Spinal cord (tissue), 10 donors: ENCODE data around the gene FBXW8. TPM values are rescaled to one million over a fixed set of nuclear protein-coding genes. Genes with fewer than 3 reads are reported as not detected.

ENCODE experiments used
- DNase-seq, 6 donors: peaks; one replicate each; pipeline versions ENCODE4 v3.0.0 to v3.0.0-alpha.2; 2013 to 2015; ENCODE audit warnings: low spot score in 6 of 6, low read depth in 4 of 6
- H3K27ac ChIP-seq: one replicate; pipeline ENCODE4 v1.5.1; 2013; ENCODE audit warnings: low read depth, low read length, control low read depth
- H3K27me3 ChIP-seq: one replicate; pipeline ENCODE4 v1.6.1; 2013; ENCODE audit warnings: low read length; ENCODE audit not compliant: control insufficient read depth, insufficient read depth
- H3K36me3 ChIP-seq: one replicate; pipeline ENCODE4 v1.6.1; 2013; ENCODE audit warnings: low read length; ENCODE audit not compliant: control insufficient read depth, insufficient read depth
- H3K4me1 ChIP-seq: one replicate; pipeline ENCODE4 v1.6.1; 2013; ENCODE audit warnings: low read length; ENCODE audit not compliant: control insufficient read depth, insufficient read depth
- H3K4me3 ChIP-seq: one replicate; pipeline ENCODE4 v1.5.1; 2013; ENCODE audit warnings: low read depth, low read length, control low read depth
- H3K9me3 ChIP-seq: one replicate; pipeline ENCODE4 v1.6.1; 2013; ENCODE audit warnings: low read length; ENCODE audit not compliant: control insufficient read depth, insufficient read depth
- WGBS: methylation state at CpG from one replicate; pipeline ENCODE4 v1.1.5; 2013; ENCODE audit warnings: missing lambda C conversion rate; ENCODE audit not compliant: insufficient coverage; 5-methylcytosine and 5-hydroxymethylcytosine counted together
- polyA plus RNA-seq, 2 donors: library from polyadenylated mRNA; unstranded; fragments of 120-200 nt; gene quantifications; one replicate each; pipeline ENCODE4 v1.2.1, GENCODE V29; 2013; ENCODE audit not compliant: insufficient read length in 2 of 2
- total RNA-seq, 2 donors: library from RNA; depleted of rRNA in 1 of 2; stranded (reverse); fragments of 120-200 nt in 1 of 2; fragments of >200 nt in 1 of 2; gene quantifications; one replicate each; pipeline versions ENCODE4 v1.2.3 to v1.2.4, GENCODE V29; 2013 to 2014
- donor health status: healthy.

The FBXW8 gene
- total and polyA plus RNA-seq, 4 donors: 9.3 to 18.2 (median 17.3) TPM

DNA sequence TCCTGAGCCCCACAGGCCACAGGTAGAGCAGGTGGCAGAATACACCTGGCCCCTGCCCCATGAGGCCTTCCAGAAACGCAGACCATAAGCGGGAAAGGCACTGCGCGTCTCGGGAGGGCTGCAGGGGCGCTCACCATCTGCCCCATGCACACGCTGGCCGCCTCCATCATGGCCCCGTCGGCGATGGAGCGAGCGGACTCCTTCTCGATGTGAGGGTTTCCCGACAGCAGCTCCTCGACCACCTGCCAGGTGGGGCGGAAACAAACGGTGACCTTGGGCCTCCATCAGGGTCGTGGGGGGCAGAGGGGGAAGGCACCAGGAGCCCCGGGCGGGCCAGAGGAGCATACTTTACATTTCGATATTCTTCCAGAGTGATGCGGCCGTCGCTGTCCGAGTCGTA is 135.7 kb downstream of the FBXW8 start:
- peaks cover 3% of the 10 kb centered on the region for H3K36me3 ChIP-seq
- WGBS: 90% methylated on average over 24 of the region's 27 CpGs
- no peaks in the 10 kb centered on the region for H3K9me3 ChIP-seq
- H3K27me3 ChIP-seq: peaks cover 2% of the 10 kb centered on the region
- H3K27ac ChIP-seq: no peak overlapping the region
- peaks cover 32% of the 10 kb centered on the region for H3K4me1 ChIP-seq
- no peak overlapping the region for H3K4me3 ChIP-seq
- no peak for DNase-seq

DNA sequence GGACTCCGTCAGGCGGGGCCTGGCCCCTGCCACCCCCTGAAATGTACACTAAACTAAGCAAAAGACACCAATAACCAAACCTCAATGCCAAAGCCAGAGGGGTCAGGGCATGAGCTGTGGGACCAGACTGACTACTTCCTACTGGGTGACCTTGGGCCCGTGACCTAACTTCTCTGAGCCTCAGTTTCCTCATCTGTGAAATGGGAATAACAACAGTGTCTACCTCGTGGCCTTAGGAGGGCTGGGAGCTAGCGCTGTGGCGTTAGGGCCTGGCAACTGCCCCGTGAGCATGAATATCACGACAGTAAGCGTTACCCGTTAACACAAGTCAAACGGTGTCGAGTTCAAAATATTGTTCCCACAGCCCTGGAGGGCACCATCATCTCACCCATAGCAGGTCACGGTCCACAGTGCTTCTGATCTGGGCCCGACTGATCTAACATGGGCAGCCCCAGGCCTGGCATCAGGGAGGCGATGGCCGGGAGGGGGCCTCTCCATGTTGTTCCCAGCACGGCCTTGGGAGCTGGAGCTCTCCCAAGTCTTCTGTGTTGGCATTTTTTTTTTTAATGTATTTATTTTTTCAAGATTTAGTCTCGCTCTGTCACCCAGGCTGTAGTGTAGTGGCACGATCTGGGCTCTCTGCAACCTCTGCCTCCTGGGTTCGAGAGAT is 136.2 kb downstream of the FBXW8 start:
- WGBS: 97% methylated on average over 13 of the region's 20 CpGs
- H3K27ac ChIP-seq: no peak overlapping the region
- peaks cover 32% of the 10 kb centered on the region for H3K4me1 ChIP-seq
- peaks cover 2% of the 10 kb centered on the region for H3K27me3 ChIP-seq
- H3K36me3 ChIP-seq: peaks cover 3% of the 10 kb centered on the region
- no peak for DNase-seq
- H3K9me3 ChIP-seq: no peaks in the 10 kb centered on the region
- no peak overlapping the region for H3K4me3 ChIP-seq

- 83% methylated on average over 15 of the region's 18 CpGs for WGBS
- H3K4me3 ChIP-seq: no peak overlapping the region
Observed at GRCh38 chr12:117047810-117048584, 137.2 kb downstream of the FBXW8 start.

GRCh38 chr12:117048585-117048904 is 137.8 kb downstream of the FBXW8 start:
- Histone ChIP-seq H3K4me3 (no peak overlapping the region), H3K9me3 (no peaks in the 10 kb centered on the region), H3K27ac (no peak overlapping the region), H3K27me3 (peaks cover 2% of the 10 kb centered on the region), H3K4me1 (peaks cover 32% of the 10 kb centered on the region), H3K36me3 (peaks cover 3% of the 10 kb centered on the region)
- 76% methylated on average over 7 of the region's 9 CpGs for WGBS
- no peak for DNase-seq

More at GRCh38 chr12:117047810-117048584, 137.2 kb downstream of the FBXW8 start:
- Histone ChIP-seq H3K9me3 (no peaks in the 10 kb centered on the region), H3K36me3 (peaks cover 3% of the 10 kb centered on the region), H3K4me1 (peaks cover 32% of the 10 kb centered on the region), H3K27ac (no peak overlapping the region), H3K27me3 (peaks cover 2% of the 10 kb centered on the region)
- no peak for DNase-seq

GRCh38 chr12:117049295-117049694 is 138.5 kb downstream of the FBXW8 start:
- WGBS: 99% methylated on average over 9 of the region's 11 CpGs
- Histone ChIP-seq H3K4me1 (peaks cover 29% of the 10 kb centered on the region), H3K27me3 (peaks cover 2% of the 10 kb centered on the region), H3K36me3 (peaks cover 3% of the 10 kb centered on the region), H3K9me3 (no peaks in the 10 kb centered on the region), H3K27ac (no peak overlapping the region), H3K4me3 (no peak overlapping the region)
- DNase-seq: no peak

- peaks cover 2% of the 10 kb centered on the region for H3K27me3 ChIP-seq
- DNase-seq: peak in 1 of 6 donors; percentile 72
- H3K36me3 ChIP-seq: peaks cover 3% of the 10 kb centered on the region
- no peak overlapping the region for H3K27ac ChIP-seq
- no peaks in the 10 kb centered on the region for H3K9me3 ChIP-seq
- no CpG with 5 or more reads among the region's 5 CpGs for WGBS
- no peak overlapping the region for H3K4me3 ChIP-seq
- peaks cover 21% of the 10 kb centered on the region for H3K4me1 ChIP-seq
Observed at GRCh38 chr12:117050060-117050459, 139.3 kb downstream of the FBXW8 start.

GRCh38 chr12:117051380-117051779 is 140.6 kb downstream of the FBXW8 start:
- peaks cover 2% of the 10 kb centered on the region for H3K27me3 ChIP-seq
- no peak overlapping the region for H3K27ac ChIP-seq
- H3K9me3 ChIP-seq: no peaks in the 10 kb centered on the region
- WGBS: 86% methylated on average over 10 of the region's 10 CpGs
- H3K4me1 ChIP-seq: peaks cover 11% of the 10 kb centered on the region
- DNase-seq: no peak
- H3K36me3 ChIP-seq: peaks cover 3% of the 10 kb centered on the region
- H3K4me3 ChIP-seq: no peak overlapping the region

GRCh38 chr12:117052386-117053049 is 141.8 kb downstream of the FBXW8 start:
- H3K27ac ChIP-seq: no peak overlapping the region
- H3K4me1 ChIP-seq: peaks cover 11% of the 10 kb centered on the region
- H3K36me3 ChIP-seq: peaks cover 3% of the 10 kb centered on the region
- H3K9me3 ChIP-seq: no peaks in the 10 kb centered on the region
- no peak overlapping the region for H3K4me3 ChIP-seq
- DNase-seq: no peak
- peaks cover 2% of the 10 kb centered on the region for H3K27me3 ChIP-seq
- 45% methylated on average over 8 of the region's 8 CpGs for WGBS

DNA sequence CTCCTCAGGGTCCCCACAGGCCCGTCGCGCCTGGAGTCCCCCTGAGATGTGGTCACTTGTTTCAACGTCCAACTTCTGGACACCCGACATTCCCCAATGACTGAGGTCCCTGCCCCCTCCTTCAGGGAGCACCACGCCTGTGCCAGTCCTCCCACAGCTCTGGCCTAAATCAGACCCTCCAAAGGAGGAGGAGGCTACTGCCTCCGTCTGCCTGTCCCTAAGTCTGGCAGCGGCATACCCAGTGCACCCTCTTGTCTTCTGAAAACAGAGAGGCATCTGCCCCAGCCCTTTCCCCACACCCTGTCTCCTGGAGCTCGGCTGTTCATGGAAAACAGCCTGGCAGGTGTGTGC is 142.3 kb downstream of the FBXW8 start:
- H3K27ac ChIP-seq: no peak overlapping the region

More for the DNA sequence above, 142.3 kb downstream of the FBXW8 start:
- Histone ChIP-seq H3K36me3 (peaks cover 3% of the 10 kb centered on the region), H3K27me3 (peaks cover 1% of the 10 kb centered on the region), H3K9me3 (no peaks in the 10 kb centered on the region), H3K4me3 (no peak overlapping the region), H3K4me1 (peaks cover 10% of the 10 kb centered on the region)
- 53% methylated on average over 6 of the region's 9 CpGs for WGBS
- DNase-seq: no peak
